CMK (cell line): ENCODE data around the gene DIPK2A.
A peak's percentile ranks its signal among the peaks of the same experiment; 100 is the strongest.

Source experiments
- DNase-seq: peaks from one replicate; pipeline ENCODE4 v3.0.0-alpha.2; 2010; ENCODE audit warnings: low read depth

DIPK2A gene

DNA sequence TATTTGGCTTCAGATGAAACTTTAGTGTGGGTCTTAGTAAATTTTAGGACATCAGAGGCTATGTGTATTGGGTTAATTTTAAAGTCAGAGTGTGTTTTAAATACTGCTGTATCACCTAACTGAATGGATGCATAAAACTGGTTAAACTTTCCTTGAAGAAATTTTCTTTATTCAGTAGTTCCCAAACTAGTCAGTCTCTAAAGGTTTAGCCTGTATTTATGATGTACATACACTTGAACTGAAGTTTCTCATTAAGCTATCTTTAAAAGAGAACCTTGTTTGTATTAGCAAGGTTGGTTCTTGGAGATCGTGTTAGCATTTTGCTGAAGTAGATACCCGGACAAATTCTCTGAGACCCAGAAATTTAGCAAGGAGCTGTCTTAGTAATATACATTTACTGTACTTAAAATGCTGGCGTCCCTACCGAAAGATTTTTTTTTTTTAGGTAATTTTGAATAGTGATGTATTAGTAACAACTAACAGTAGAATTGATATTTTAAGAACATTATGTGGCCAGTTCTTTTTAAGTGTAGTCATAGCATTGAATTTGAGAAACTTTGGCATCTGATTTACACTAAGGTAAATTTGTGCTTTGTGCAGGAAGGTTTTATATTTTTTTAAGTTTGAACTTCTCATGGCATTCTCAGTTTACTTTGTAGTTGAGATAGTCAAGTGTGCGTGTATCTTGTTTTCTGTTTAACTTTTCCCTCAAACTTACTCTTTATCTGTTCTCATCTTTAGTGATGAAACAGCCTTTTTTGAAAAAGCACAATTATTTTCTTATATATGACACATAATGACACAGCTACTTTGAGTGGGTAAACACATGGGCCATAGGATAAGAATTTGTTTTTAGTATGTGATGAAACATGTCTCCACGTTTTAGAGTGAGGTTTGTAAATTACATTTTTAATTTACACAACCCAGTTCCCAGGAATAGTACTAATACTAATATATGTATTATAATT, 2.9 kb downstream of the DIPK2A start:
- DNase-seq = no peak

DNA sequence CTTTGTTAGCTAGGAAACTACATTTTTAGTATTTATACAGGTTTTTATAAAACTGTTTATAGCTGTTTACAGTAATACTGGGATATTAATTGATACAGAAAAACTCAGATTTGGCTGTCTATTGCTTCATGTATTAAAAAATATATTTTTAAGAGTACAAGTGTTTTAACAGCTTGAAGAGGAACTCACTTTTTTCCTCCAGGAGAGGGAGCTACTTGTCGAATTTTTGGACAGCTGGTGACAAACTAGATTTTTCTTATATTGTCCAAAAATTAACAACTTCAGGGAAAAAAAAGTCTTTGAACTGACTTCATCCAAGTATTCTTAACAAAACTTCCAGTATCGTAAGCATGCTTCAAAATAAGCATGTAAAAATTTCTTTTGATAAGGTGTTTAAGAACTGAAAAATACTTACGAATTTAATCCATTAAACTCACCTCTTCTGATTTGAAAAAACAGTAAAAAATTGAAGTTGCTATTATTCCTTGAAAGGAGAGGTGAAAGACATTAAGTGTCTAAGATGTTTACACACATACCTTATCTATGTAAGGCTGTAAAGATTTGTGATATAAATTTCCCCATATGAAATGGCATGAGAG, 4.0 kb downstream of the DIPK2A start:
- DNase-seq = no peak

DNA sequence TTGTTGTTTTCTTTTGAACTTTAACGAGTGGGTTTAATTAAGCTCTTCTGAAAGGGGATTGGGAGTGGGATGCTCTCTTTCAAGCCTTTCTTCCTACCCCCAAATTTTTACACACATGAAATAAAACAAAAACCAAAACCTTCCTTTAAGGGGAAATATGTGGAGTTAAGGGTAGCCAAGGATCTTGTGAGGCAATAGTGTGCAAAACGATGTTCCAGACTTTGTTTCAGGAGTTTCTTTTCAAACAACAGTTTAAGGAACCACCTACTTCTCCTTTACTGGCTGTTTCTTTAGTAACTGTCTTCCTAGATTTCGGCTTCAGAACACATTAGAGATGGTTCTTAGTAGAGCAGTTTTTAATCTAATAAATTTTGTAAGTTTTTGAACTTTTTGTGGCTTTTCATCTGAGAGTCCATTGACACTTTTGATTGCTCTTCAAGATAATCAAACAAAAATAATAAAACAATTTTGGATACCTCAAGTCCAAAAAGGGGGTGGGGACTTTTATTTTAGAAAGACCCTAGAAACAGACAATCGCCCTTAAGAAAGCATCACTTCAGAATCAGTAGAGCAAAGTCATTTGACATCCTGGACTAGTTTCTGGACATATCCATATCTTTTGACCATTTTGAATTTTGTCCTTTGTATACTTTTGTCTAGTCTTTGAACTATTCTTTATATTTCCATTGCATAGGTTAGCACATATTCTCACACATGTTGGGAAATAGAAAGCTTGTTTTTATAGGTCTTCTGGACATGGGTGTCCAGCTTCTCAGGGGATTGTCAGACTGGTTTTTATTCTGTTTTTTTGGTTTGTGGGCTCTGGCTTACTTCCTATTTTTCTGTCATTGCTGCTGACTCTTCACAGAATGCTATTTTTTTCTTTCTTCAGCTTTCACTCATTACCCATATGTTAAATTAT, 6.0 kb downstream of the DIPK2A start:
- DNase-seq = no peak

DNA sequence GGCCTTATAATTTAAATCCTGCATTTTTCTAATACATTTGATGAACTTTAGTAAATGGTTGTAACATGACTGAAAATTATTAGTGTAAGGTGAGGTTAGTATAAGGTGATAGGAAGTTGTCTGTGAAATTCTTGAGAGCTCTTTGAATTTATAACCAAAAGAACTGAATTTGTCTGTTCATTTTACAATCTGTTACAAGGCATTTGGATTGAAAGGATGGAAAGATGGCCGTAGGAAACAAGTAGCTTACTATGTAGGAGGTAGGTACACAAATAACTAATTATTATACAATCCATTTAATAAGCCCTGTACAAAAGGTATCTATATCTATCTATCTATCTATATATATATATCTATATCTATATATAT, 6.6 kb downstream of the DIPK2A start:
- no peak for DNase-seq

DNA sequence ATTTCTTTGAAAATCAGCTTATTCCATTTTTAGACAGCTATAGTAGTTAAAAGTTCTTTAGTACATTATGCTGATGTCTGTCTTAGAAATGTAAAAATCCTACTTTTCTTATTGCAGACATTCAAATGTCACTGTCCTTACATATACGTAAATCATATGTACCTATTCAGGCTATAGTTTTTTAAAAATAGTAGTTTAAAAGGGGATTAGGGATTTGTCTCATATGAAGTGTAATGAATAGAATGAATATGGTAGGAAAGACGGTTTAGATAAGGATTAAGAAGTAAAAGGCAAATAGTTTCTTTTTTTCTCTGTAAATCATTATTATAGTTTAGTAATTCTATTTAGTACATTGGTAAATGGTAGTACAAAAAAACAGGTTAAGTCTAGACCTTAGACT, 7.4 kb downstream of the DIPK2A start:
- no peak for DNase-seq

DNA sequence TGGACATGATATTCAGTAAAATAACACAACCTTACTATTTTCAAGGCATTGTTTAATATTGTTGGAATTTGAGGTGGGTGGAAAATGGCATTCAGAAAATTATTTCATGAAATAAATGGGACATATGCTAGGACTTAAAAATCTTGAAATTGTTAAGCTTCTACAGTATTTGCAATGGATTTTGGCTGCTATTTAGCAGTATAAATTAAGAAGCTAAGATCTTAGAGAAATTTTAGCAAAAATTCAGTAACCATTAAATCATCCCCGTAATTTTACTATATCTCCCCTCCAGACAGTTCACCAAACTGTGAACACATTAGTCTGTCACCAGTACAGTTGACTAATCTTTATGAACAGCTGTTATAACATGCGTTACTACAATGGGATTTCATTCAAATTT, 8.2 kb downstream of the DIPK2A start:
- no peak for DNase-seq

DNA sequence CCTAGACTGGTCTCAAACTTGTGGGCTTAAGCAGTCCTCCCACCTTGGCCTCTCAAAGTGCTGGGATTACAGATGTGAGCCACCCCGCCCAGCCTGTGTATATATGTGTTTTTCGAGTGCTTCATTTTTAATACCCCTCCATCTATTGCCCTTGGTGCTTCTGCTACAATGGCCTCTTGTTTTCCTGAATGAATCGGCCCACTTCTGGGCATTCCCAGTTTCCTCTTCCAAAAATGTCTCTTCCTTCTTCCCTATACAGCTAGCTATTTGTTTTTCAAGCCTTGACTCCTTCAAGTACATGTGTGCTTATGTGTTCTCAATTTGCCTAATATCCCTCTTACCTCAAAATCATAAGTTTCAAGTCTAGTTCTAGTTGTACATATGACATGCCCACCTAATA, 16.7 kb downstream of the DIPK2A start:
- no peak for DNase-seq

DNA sequence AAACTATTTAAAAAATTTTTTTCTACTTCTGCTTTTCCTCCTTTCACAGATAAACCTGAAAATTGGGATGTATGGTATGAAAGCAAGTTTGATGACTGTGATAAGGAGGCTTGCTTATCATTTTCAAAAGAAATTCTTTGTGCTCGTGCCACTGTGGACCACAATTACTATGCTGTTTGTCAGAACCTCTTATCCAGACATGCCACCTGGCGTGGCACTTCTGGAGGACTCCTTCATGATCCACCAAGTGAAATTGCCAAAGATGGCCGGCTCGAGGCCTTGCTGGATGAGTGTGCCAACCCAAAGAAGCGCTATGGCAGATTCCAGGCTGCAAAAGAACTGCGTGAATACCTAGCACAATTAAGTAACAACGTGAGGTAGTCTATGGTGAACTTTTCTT, 17.8 kb downstream of the DIPK2A start:
- peak; percentile 52 for DNase-seq

DNA sequence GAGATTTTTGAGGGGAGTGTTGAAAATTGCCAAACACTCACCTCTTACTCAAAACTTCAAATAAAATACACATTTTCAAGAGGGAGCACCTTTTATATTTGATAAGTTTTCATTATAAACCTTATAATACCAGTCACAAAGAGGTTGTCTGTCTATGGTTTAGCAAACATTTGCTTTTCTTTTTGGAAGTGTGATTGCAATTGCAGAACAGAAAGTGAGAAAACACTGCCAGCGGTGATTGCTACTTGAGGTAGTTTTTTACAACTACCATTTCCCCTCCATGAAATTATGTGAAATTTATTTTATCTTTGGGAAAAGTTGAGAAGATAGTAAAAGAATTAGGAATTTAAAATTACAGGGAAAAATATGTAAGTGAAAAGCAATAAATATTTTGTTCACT, 20.1 kb downstream of the DIPK2A start:
- no peak for DNase-seq

DNA sequence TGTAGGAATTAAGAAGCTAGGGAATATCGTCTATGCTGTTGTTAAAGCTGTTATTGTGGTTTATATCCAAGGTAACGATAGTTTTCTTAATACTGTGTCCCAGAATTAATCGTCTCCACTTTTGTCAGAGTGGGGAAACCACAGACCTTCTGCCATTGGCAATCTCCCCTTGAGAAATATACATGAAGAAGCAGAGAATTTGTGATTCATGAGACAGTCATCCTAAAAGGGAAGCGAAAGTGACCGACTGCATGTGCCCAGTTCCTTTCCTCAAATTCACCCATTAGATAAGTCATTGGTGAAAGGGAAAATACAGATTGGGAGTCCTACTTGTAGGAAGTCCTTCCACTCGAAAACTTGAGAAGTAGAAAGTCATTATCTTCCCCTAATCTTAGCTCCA, 26.6 kb downstream of the DIPK2A start:
- no peak for DNase-seq

DNA sequence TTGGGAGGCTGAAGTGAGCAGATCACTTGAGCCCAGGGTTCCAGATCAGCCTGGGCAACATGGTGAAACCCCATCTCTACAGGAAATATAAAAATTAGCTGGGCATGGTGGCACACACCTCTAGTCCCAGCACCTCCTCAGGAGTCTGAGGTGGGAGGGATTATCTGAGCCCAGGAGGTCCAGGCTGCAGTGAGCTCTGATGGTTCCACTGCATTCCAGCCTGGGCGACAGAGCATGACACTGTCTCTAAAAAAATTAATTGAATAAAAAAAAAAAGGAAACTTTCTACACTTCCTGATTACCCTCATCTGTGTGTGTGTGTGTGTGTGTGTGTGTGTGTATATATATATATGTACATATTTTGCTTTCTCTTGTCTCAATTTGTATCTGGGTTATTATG, 31.4 kb downstream of the DIPK2A start:
- DNase-seq = no peak

DNA sequence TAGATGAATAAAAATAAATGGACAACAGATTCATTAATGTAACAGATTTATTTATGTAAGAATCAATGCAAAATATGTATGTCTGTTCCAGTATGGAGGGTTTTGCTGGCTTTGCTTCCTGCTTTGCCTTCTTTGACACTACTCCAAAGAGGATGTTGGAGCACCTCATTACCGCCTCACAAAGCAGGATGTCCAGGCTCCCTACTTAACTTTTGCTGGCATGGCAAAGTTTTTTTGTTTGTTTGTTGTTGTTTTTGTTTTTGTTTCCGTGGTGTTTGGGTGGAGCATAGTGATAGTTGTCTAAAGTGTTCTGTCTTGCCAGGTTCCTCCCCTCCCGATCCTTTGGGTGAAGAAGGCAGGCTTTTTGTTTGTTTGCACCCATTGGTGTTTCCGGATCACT, 38.7 kb downstream of the DIPK2A start:
- DNase-seq = no peak

DNA sequence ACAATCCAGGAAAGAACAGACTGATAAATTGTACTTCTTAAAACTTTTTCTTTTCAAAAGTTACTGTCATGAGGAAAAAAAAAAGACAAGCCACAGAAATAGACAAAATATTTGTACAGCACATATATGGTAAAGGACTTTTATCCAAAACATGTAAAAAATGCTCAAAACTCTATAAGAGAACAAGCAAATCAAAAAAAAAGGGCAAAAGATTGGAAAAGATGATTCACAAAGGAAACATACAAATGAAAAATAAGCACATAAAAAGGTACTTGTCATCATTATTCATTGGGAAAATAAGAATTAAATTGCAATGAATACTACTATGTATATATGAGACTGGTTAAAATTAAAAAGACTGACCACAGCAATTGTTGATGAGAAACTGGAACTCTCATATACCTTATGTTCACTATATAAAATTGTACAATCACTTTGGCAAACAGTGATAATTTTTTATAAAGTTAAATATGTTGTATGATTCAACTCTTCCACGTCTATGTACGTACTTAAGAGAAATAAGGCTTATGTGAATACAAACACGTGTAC, 39.7 kb downstream of the DIPK2A start:
- DNase-seq = no peak

DNA sequence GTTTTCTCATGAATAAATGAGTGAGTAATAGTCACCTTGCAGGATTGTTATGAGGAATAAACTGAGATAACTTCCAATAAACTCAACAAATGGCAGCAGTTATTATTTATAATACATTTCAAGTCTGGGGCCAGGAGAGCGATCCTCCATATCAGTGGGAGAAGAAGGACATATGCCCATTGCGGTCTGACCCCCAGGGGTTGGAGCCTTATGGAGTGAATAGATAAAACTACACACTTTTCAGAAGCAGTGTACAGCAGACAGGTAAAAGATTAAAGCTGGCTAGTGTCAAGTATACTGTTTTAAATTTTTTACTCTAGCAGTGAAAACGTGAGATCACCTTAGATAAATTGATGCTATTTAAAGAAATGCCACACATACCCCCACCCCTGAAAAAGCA, 43.5 kb downstream of the DIPK2A start:
- DNase-seq = no peak

DNA sequence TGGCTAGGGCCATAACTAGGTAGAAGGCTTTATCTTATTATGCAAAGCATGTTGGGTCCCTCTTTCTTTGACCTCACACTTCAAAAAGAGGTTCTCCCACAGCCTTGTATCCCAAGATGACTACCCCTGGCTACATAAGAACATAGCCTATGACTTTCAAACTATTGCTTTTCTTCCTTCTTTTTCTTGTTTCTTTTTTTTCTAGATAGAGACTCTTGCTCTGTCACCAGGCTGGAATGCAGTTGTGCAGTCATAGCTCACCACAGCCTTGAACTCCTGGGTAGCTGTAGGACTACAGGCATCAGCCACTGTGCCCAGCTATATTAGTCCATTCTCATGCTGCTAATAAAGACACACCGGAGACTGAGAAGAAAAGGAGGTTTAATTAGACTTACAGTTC, 47.2 kb downstream of the DIPK2A start:
- no peak for DNase-seq
